Measurements from ENCODE around the gene FCER1G.

FCER1G gene

GRCh38 chr1:161188381-161188780 lies 26.7 kb upstream of the FCER1G start:
- DNase-seq (ENCODE audit: low read depth, low spot score), result no peak

GRCh38 chr1:161189036-161189435 lies 26.1 kb upstream of the FCER1G start:
- no peak for DNase-seq (ENCODE audit: low read depth, low spot score)

GRCh38 chr1:161190962-161191521 lies 24.1 kb upstream of the FCER1G start:
- DNase-seq (ENCODE audit: low read depth, low spot score), result no peak

- DNase-seq (ENCODE audit: low read depth, low spot score), result no peak
Observed at GRCh38 chr1:161191971-161192370, 23.1 kb upstream of the FCER1G start.

GRCh38 chr1:161192476-161193465 lies 22.3 kb upstream of the FCER1G start:
- DNase-seq (ENCODE audit: low read depth, low spot score), result no peak

- DNase-seq (ENCODE audit: low read depth, low spot score), result no peak
Observed at GRCh38 chr1:161193561-161194235, 21.4 kb upstream of the FCER1G start.

- no peak for DNase-seq (ENCODE audit: low read depth, low spot score)
Observed at GRCh38 chr1:161195171-161195570, 19.9 kb upstream of the FCER1G start.

- DNase-seq (ENCODE audit: low read depth, low spot score), result no peak
Observed at GRCh38 chr1:161196111-161196510, 19.0 kb upstream of the FCER1G start.

- no peak for DNase-seq (ENCODE audit: low read depth, low spot score)
Observed at GRCh38 chr1:161196521-161197451, 18.3 kb upstream of the FCER1G start.

GRCh38 chr1:161197560-161198193 lies 17.4 kb upstream of the FCER1G start:
- DNase-seq (ENCODE audit: low read depth, low spot score), result no peak

- DNase-seq (ENCODE audit: low read depth, low spot score), result no peak
Observed at GRCh38 chr1:161198194-161198896, 16.8 kb upstream of the FCER1G start.

- no peak for DNase-seq (ENCODE audit: low read depth, low spot score)
Observed at GRCh38 chr1:161198897-161199431, 16.1 kb upstream of the FCER1G start, which contains the start of gene ADAMTS4. ADAMTS4 (minus strand) TSS chr1:161199054; CDS start chr1:161198627, 427 bp downstream.

GRCh38 chr1:161199506-161200139 lies 15.5 kb upstream of the FCER1G start:
- DNase-seq (ENCODE audit: low read depth, low spot score), result no peak

- DNase-seq (ENCODE audit: low read depth, low spot score), result no peak
Observed at GRCh38 chr1:161200421-161200991, 14.6 kb upstream of the FCER1G start.

- DNase-seq (ENCODE audit: low read depth, low spot score), result no peak
Observed at GRCh38 chr1:161200992-161201835, 13.9 kb upstream of the FCER1G start.

- DNase-seq (ENCODE audit: low read depth, low spot score), result peak; percentile 89
Observed at GRCh38 chr1:161201836-161202712, 13.0 kb upstream of the FCER1G start, which contains the start of gene NDUFS2. NDUFS2 (plus strand) TSS chr1:161202367; CDS start chr1:161202386, 19 bp downstream.
